ENCODE results near the gene GOLGA7B. TPM values are rescaled to one million over a fixed set of nuclear protein-coding genes. Genes with fewer than 3 reads are reported as not detected.

The GOLGA7B gene
- total and polyA plus RNA-seq, 2 donors (not counting 3 experiments of a cell fraction or from before 2014, with no cell fraction given): 0.03 TPM; not detected in 1

GRCh38 chr10:97820096-97820704, 29.4 kb upstream of the GOLGA7B start:
- no peaks in the 10 kb centered on the region for H3K9me1 ChIP-seq (replicated peaks; ENCODE audit: control insufficient read depth, extremely low read depth, insufficient read depth, low read length)
- no peak overlapping the region for H3K9ac ChIP-seq (replicated peaks; ENCODE audit: extremely low read depth, insufficient read depth, low read length)
- DNase-seq (ENCODE audit: low read depth, low spot score) (no peak), FAIRE-seq (no peak)
- no peak overlapping the region for H3K4me3 ChIP-seq (replicated peaks in 1 of 3; ENCODE audit: insufficient read depth in 1 of 3, low read depth in 1 of 3, low read length in 3 of 3)
- BruUV-seq (replicated peaks): no TSS peak
- no peaks in the 10 kb centered on the region for H3K79me2 ChIP-seq (ENCODE audit: control insufficient read depth, insufficient read depth, low read length)
- H3K27me3 ChIP-seq (ENCODE audit: control insufficient read depth in 2 of 2, insufficient read depth in 2 of 2, low read length in 2 of 2): no peaks in the 10 kb centered on the region
- CTCF ChIA-PET: no interaction called here
- H4K20me1 ChIP-seq (replicated peaks; ENCODE audit: control insufficient read depth, extremely low read depth, insufficient read depth, low read length): no peaks in the 10 kb centered on the region
- no peaks in the 10 kb centered on the region for H3K36me3 ChIP-seq (ENCODE audit: control insufficient read depth in 2 of 2, extremely low read depth in 1 of 2, insufficient read depth in 2 of 2, low read length in 2 of 2)
- H3K4me1 ChIP-seq (ENCODE audit: control insufficient read depth, extremely low read depth, insufficient read depth, low read length): no peaks in the 10 kb centered on the region
- H3K27ac ChIP-seq (ENCODE audit: insufficient read depth, low read depth, low read length): no peak overlapping the region
- no peak for TF ChIP-seq FOS (IDR thresholded peaks at IDR 0.05; ENCODE audit: borderline replicate concordance, insufficient read depth, low read length)
- TF ChIP-seq POLR2A (IDR thresholded peaks at IDR 0.05; ENCODE audit: low read depth, low read length): no peak
- no peak for TF ChIP-seq EZH2 (IDR thresholded peaks at IDR 0.05; ENCODE audit: borderline replicate concordance, low read depth, low read length, severe bottlenecking)
- TF ChIP-seq MYC (IDR thresholded peaks at IDR 0.05; ENCODE audit: low read depth, low read length): no peak
- TF ChIP-seq GATA2 (IDR thresholded peaks at IDR 0.05; ENCODE audit: insufficient read depth, insufficient read length, low read depth, low read length): no peak
- TF ChIP-seq CTCF (IDR thresholded peaks at IDR 0.05; ENCODE audit: extremely low read depth in 1 of 2, insufficient read depth in 1 of 2, low read depth in 1 of 2, low read length in 2 of 2): no peak
- TF ChIP-seq MAX (IDR thresholded peaks at IDR 0.05; ENCODE audit: insufficient read depth, insufficient read length): no peak
- TF ChIP-seq POLR2AphosphoS5 (IDR thresholded peaks at IDR 0.05; ENCODE audit: insufficient read depth, low read depth, low read length): no peak
- no peak for TF ChIP-seq JUN (IDR thresholded peaks at IDR 0.05; ENCODE audit: borderline replicate concordance, insufficient read depth, insufficient read length, low read depth)
- intact Hi-C loops (cut with micrococcal nuclease) (no loop called here), dilution Hi-C loops (cut with MboI; ENCODE audit: extremely low pct_ligation_motif_present, low sequenced_read_pairs) (no loop called here)
- POLR2A ChIA-PET: no interaction called here
- no peaks in the 10 kb centered on the region for H3K9me3 ChIP-seq (replicated peaks; ENCODE audit: control insufficient read depth, insufficient read depth, low read length)
- H2AFZ ChIP-seq (ENCODE audit: low read depth, low read length): no peak overlapping the region
- no peak overlapping the region for H3K4me2 ChIP-seq (ENCODE audit: insufficient read depth, low read length)
